ENCODE data around the gene TACC2. TPM values are rescaled to one million over a fixed set of nuclear protein-coding genes. Genes with fewer than 3 reads are reported as not detected.
A peak's percentile ranks its signal among the peaks of the same experiment; 100 is the strongest.
"Not testable (repeated sequence)": the region's sequence is repeated elsewhere in the genome, so short reads cannot be mapped to it uniquely, and the experiment has no call there.

TACC2 gene
- polyA plus RNA-seq, 4 donors: 35.2 to 58.5 (median 46.8) TPM

DNA sequence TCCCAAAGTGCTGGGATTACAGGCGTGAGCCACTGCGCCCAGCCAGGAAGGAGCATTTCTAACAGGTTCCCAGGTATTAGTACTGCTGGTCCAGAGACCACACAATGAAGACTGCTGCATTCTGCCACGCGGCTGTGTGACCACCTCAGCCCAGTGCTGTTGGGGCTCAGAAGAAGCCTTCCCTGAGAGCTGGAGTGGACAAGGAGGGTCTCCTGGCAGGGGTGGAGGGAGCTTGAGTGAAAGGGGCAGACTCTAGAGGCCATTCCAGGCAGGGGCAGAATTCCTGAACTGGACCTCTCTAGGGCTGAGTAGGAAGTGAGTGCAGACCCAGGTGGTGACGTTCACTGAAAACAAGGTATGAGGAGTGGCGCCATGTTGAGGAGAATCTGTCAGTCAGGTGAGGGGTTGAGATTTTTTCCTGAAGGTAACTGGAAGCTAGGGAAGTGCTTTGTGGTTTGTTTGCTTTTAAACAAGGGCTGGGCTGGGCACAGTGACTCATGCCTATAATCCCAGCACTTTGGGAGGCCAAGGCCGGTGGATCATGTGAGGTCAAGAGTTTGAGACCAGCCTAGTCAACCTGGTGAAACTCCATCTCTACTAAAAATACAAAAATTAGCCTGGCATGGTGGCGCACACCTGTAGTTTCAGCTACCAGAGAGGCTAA lies 67.6 kb downstream of the TACC2 start:
- DNase-seq (ENCODE audit: low read depth in 4 of 4, low spot score in 2 of 4): no peak

- no peak for DNase-seq (ENCODE audit: low read depth in 4 of 4, low spot score in 2 of 4)
Measured at GRCh38 chr10:122057841-122058413, 69.0 kb downstream of the TACC2 start.

DNA sequence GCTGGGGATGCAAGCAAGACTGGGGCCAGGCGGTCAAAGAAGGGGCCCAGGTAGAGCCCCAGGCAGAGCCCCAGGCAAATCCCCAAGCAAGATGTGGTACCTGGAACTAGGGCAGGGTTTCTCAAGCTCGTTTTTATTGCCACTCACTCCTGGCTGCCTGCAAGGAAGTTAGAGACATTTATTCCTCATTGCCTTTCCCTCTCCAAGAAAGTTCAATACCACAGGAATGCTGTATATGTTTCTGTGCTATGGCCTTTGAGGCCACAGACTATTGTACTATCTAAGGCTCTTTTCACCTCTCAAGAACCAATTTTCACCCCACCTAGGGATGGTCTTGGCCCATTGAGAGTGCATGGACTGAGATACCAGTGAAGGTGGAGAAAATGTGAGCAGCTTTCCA lies 71.3 kb downstream of the TACC2 start:
- DNase-seq (ENCODE audit: low read depth in 4 of 4, low spot score in 2 of 4): no peak

GRCh38 chr10:122062831-122063674 lies 74.1 kb downstream of the TACC2 start:
- DNase-seq (ENCODE audit: low read depth in 4 of 4, low spot score in 2 of 4): peak in 3 of 4 donors; percentile 27 to 71 (median 54)

GRCh38 chr10:122066337-122066939 lies 77.5 kb downstream of the TACC2 start:
- DNase-seq (ENCODE audit: low read depth in 4 of 4, low spot score in 2 of 4): not testable (repeated sequence)

GRCh38 chr10:122068844-122069243 lies 79.9 kb downstream of the TACC2 start:
- no peak for DNase-seq (ENCODE audit: low read depth in 4 of 4, low spot score in 2 of 4)

GRCh38 chr10:122072491-122072890 lies 83.5 kb downstream of the TACC2 start:
- DNase-seq (ENCODE audit: low read depth in 4 of 4, low spot score in 2 of 4): no peak

GRCh38 chr10:122073508-122073907 lies 84.5 kb downstream of the TACC2 start:
- DNase-seq (ENCODE audit: low read depth in 4 of 4, low spot score in 2 of 4): no peak

DNA sequence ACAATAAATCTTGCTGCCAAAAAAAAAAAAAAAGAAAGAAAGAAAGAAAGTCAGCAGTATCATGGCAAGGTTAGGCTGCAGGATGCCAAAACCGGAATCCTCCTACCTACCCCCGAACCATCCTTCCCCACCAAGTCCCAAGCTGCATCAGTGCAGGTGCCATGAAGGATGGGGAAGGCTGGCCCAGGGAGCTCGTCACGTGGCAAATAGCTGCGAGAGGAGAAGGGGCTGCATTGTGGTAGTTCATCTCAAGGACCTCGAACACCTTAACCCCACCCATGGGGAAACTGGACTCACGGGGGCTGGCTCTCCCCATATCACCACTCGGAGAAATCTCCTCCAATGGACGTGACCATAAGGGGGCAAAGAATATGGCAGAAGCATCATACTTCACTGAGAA lies 86.2 kb downstream of the TACC2 start:
- DNase-seq (ENCODE audit: low read depth in 4 of 4, low spot score in 2 of 4): no peak

DNA sequence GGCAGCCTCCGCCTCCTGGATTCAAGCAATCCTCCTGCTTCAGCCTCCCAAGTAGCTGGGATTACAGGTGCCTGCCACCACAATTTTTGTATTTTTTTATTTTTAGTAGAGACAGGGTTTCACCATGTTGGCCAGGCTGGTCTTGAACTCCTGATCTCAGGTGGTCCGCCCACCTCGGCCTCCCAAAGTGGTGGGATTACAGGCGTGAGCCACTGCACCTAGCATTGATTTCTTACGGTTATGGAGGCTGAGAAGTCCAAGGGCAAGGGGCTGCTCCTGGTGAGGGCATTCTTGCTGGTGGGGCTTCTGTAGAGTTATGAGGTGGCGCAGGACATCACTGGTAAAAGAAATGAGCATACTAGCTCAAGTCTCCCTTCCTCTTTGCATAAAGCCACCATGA lies 86.9 kb downstream of the TACC2 start:
- DNase-seq (ENCODE audit: low read depth in 4 of 4, low spot score in 2 of 4): not testable (repeated sequence)

DNA sequence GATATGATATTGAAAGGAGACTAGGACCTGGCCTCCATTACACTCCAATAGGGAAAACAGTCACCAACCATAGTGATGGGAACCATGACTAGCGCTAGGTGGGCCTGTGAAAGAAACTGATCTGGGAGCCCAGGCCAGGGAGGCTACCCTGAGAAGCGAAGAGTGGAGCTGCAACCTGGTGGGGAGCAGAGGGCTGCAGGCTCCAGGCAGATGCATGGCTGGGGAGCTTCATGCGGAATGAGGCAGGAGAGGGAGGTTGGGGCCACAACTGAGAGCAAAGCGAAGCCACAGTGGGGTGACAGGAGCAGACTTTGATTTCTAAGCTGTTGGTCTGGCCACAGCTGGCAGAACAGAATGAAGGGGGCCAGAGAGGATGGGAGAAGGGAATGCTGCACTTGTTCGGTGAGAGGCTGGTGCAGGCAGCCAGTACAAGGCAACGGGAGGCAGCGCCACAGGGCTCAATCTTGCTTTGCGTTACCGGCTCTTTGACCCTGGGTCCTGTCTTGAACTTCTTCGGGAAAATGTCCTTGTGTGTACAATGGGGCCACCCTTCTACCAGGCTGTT lies 88.4 kb downstream of the TACC2 start:
- DNase-seq (ENCODE audit: low read depth in 4 of 4, low spot score in 2 of 4): no peak

- no peak for DNase-seq (ENCODE audit: low read depth in 4 of 4, low spot score in 2 of 4)
Measured at GRCh38 chr10:122078326-122078725, 89.4 kb downstream of the TACC2 start.

DNA sequence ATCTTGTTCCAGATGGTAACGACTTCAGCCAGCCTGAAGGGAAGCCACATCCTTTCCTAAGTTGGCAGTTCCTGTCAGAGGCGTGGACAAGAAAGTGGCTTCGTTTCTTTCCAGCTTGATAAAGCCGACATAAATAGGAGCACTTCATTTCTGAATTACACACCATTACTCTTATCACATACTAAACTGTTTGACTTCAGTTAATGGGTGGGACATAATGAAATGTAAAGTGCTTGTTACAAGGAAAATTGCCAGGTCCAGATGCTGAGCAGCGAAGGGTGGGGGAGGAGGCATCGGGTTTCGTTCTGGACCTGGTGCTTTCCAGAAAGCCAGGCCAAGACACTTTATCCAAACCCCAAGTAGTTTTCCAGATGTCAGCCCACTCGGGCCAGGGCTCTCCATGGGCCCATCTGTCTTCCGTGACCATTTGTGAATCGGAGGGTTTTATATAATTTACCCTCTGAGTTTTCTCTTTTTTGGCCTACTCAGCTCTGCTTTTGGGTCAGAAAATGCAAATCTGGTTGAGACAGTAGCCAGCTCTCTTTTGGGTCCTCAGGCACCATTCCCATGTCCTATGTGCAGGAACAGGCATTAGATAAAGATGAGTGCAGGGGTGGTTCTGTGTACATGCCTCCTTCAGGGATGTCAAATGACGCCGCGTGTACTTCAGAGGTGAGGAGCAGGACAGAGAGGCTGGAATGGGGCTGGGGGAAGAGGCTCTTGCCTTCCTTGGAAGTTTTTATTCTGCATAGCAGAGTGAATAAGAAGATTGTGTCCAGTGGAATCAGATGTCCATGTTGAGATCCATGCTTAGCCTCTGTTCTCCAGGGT lies 90.2 kb downstream of the TACC2 start:
- DNase-seq (ENCODE audit: low read depth in 4 of 4, low spot score in 2 of 4): no peak

DNA sequence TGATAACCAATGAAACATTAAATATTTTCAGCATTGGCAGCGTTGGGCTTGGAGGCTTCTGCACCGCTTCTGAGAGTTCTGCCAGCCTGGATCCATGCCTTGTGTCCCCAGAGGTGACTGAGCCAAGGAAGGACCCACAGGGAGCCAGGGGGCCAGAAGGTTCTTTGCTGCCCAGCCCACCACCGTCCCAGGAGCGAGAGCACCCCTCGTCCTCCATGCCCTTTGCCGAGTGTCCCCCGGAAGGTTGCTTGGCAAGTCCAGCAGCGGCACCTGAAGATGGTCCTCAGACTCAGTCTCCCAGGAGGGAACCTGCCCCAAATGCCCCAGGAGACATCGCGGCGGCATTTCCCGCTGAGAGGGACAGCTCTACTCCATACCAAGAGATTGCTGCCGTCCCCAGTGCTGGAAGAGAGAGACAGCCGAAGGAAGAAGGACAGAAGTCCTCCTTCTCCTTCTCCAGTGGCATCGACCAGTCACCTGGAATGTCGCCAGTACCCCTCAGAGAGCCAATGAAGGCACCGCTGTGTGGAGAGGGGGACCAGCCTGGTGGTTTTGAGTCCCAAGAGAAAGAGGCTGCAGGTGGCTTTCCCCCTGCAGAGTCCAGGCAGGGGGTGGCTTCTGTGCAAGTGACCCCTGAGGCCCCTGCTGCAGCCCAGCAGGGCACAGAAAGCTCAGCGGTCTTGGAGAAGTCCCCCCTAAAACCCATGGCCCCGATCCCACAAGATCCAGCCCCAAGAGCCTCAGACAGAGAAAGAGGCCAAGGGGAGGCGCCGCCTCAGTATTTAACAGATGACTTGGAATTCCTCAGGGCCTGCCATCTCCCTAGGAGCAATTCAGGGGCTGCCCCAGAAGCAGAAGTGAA lies 93.9 kb downstream of the TACC2 start:
- DNase-seq (ENCODE audit: low read depth in 4 of 4, low spot score in 2 of 4): no peak

DNA sequence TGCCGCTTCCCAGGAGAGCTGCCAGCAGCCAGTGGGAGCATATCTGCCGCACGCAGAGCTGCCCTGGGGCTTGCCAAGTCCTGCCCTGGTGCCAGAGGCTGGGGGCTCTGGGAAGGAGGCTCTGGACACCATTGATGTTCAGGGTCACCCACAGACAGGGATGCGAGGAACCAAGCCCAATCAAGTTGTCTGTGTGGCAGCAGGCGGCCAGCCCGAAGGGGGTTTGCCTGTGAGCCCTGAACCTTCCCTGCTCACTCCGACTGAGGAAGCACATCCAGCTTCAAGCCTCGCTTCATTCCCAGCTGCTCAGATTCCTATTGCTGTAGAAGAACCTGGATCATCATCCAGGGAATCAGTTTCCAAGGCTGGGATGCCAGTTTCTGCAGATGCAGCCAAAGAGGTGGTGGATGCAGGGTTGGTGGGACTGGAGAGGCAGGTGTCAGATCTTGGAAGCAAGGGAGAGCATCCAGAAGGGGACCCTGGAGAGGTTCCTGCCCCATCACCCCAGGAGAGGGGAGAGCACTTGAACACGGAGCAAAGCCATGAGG lies 94.6 kb downstream of the TACC2 start:
- no peak for DNase-seq (ENCODE audit: low read depth in 4 of 4, low spot score in 2 of 4)

DNA sequence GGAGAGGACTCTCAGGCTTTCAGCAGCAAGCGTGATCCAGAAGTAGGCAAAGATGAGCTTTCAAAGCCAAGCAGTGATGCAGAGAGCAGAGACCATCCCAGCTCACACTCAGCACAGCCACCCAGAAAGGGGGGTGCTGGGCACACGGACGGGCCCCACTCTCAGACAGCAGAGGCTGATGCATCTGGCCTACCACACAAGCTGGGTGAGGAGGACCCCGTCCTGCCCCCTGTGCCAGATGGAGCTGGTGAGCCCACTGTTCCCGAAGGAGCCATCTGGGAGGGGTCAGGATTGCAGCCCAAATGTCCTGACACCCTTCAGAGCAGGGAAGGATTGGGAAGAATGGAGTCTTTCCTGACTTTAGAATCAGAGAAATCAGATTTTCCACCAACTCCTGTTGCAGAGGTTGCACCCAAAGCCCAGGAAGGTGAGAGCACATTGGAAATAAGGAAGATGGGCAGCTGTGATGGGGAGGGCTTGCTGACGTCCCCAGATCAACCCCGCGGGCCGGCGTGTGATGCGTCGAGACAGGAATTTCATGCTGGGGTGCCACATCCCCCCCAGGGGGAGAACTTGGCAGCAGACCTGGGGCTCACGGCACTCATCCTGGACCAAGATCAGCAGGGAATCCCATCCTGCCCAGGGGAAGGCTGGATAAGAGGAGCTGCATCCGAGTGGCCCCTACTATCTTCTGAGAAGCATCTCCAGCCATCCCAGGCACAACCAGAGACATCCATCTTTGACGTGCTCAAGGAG lies 95.5 kb downstream of the TACC2 start:
- DNase-seq (ENCODE audit: low read depth in 4 of 4, low spot score in 2 of 4): no peak

GRCh38 chr10:122085423-122085911 lies 96.5 kb downstream of the TACC2 start:
- no peak for DNase-seq (ENCODE audit: low read depth in 4 of 4, low spot score in 2 of 4)
